Lower lobe of right lung (tissue), 2 donors: Measurements from ENCODE around the gene SLAMF7. TPM values are rescaled to one million over a fixed set of nuclear protein-coding genes. Genes with fewer than 3 reads are reported as not detected.
A peak's percentile ranks its signal among the peaks of the same experiment; 100 is the strongest.
"Not testable (repeated sequence)": the region's sequence is repeated elsewhere in the genome, so short reads cannot be mapped to it uniquely, and the experiment has no call there.

Experiments
- ATAC-seq, 2 donors: fragments of 200-7000 bp; cut with Tn5 transposase; one replicate each; pipeline ENCODE4 v1.9.1; 2020 to 2022; ENCODE audit warnings: mild to moderate bottlenecking in 2 of 2, moderate library complexity in 2 of 2
- DNase-seq: peaks from one replicate; pipeline ENCODE4 v3.0.0-alpha.2; 2020
- H3K27ac ChIP-seq: fragments of 200-600 bp; one replicate; pipeline ENCODE4 v1.8.0; 2022
- H3K27me3 ChIP-seq: fragments of 200-600 bp; one replicate; pipeline ENCODE4 v1.8.0; 2022; ENCODE audit warnings: low read depth
- H3K36me3 ChIP-seq: fragments of 200-600 bp; one replicate; pipeline ENCODE4 v1.8.0; 2022; ENCODE audit warnings: mild to moderate bottlenecking
- H3K4me1 ChIP-seq: fragments of 200-600 bp; one replicate; pipeline ENCODE4 v1.8.0; 2022
- H3K4me3 ChIP-seq: fragments of 200-600 bp; one replicate; pipeline ENCODE4 v1.8.0; 2022; ENCODE audit warnings: mild to moderate bottlenecking
- H3K9me3 ChIP-seq: fragments of 200-600 bp; one replicate; pipeline ENCODE4 v1.8.0; 2022
- CTCF ChIP-seq: fragments of 200-600 bp; IDR thresholded peaks from one replicate; pipeline ENCODE4 v1.8.0; 2022; ENCODE audit warnings: antibody characterized with exemption, mild to moderate bottlenecking
- intact Hi-C: fragments of 100-400 bp; cut with DNase I; formaldehyde crosslinking; loops from one replicate; pipeline ENCODE4 v1.11.0; 2022
- total RNA-seq: library from RNA; stranded (reverse); fragmentation: NEBNext Ultra II Directional; extraction: Animal tissue kit (Norgen Biotek cat#: 25700); gene quantifications from one replicate; pipeline ENCODE4 v1.2.1, GENCODE V29; 2021
- donor health status: DM: no; HTN: yes; CAD: no; lungs with severe emphysema.

SLAMF7 gene
- total RNA-seq, 1 donor from 2014 or later = 7.9 TPM

GRCh38 chr1:160781914-160782689, 43.1 kb downstream of the SLAMF7 start:
- intact Hi-C loops = no loop called here
- DNase-seq (no peak), ATAC-seq (peak; percentile 52 to 66)
- H3K36me3 ChIP-seq = no peaks in the 10 kb centered on the region
- H3K4me3 ChIP-seq = no peak overlapping the region
- no peaks in the 10 kb centered on the region for H3K9me3 ChIP-seq
- peak overlapping the region; percentile 70 for H3K27ac ChIP-seq
- H3K27me3 ChIP-seq = no peaks in the 10 kb centered on the region
- TF ChIP-seq CTCF = no peak
- H3K4me1 ChIP-seq = peaks cover 15% of the 10 kb centered on the region

GRCh38 chr1:160782988-160783765, 44.1 kb downstream of the SLAMF7 start:
- H3K4me3 ChIP-seq, H3K9me3 ChIP-seq, intact Hi-C loops, H3K27me3 ChIP-seq, ATAC-seq, H3K36me3 ChIP-seq, DNase-seq, H3K27ac ChIP-seq: not testable (repeated sequence)
- H3K4me1 ChIP-seq = peaks cover 15% of the 10 kb centered on the region

- intact Hi-C loops = no loop called here
- no peak overlapping the region for H3K27ac ChIP-seq
- H3K4me3 ChIP-seq = no peak overlapping the region
- no peaks in the 10 kb centered on the region for H3K9me3 ChIP-seq
- H3K4me1 ChIP-seq = no peaks in the 10 kb centered on the region
- TF ChIP-seq CTCF = no peak
- ATAC-seq = peak in 1 of 2 donors; percentile 51
- no peaks in the 10 kb centered on the region for H3K27me3 ChIP-seq
- H3K36me3 ChIP-seq = no peaks in the 10 kb centered on the region
- no peak for DNase-seq
These were observed 50.1 kb downstream of the SLAMF7 start for GRCh38 chr1:160789051-160789701.

- H3K4me3 ChIP-seq = no peak overlapping the region
These were observed 50.9 kb downstream of the SLAMF7 start for GRCh38 chr1:160789702-160790611.

GRCh38 chr1:160794376-160794775, 55.3 kb downstream of the SLAMF7 start:
- no peaks in the 10 kb centered on the region for H3K4me1 ChIP-seq
- no peak for TF ChIP-seq CTCF
- no peak overlapping the region for H3K4me3 ChIP-seq
- ATAC-seq (no peak), DNase-seq (no peak)
- no peaks in the 10 kb centered on the region for H3K27me3 ChIP-seq
- H3K36me3 ChIP-seq = no peaks in the 10 kb centered on the region
- no peak overlapping the region for H3K27ac ChIP-seq
- H3K9me3 ChIP-seq = no peaks in the 10 kb centered on the region
- intact Hi-C loops = no loop called here

More at GRCh38 chr1:160789702-160790611, 50.9 kb downstream of the SLAMF7 start:
- intact Hi-C loops = no loop called here
- no peak overlapping the region for H3K27ac ChIP-seq
- TF ChIP-seq CTCF = no peak
- DNase-seq = no peak
- H3K4me1 ChIP-seq = no peaks in the 10 kb centered on the region
- peak; percentile 64 to 77 for ATAC-seq
- no peaks in the 10 kb centered on the region for H3K9me3 ChIP-seq
- H3K36me3 ChIP-seq = no peaks in the 10 kb centered on the region
- H3K27me3 ChIP-seq = no peaks in the 10 kb centered on the region
